Measurements from ENCODE around the gene TOR1B. TPM values are rescaled to one million over a fixed set of nuclear protein-coding genes. Genes with fewer than 3 reads are reported as not detected.

Gene TOR1B
- total RNA-seq, 1 experiment from 2014 or later, result 18.8 TPM

DNA sequence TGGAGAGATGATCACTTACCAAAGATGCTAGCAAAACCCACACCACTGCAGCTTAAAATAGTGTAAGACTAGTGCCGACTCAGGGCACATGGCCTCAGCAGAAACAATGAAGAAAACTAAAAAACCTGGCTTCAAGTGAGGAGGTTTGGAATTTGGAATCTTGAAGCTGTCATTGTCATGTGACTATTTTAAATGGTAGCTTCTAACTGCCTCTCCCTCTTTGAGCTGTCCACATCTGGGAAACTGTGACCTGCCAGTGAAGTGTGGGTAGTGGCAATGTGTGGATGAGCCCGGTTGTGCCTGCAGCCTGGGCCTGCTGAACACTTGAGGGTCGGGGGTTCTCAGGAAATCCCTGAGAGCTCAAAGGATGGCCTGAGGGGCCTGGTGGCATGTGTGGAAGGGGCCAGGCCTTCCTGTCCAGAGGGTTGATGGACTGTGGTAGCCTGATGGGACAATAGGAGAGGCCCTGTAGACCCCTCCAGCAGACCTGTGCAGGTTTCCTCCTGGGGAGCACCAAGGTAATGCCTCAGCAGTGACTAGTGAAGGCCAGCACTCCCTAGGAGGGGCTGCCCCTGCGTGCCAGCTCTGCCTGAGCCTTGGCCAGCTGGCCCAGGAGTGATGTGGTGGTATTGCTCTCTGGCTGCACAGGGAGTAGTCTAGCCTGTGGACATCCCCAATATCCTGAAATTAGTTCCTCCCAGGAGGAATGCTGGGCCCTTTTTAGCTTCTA lies 45.9 kb downstream of the TOR1B start (continued):
- TF ChIP-seq, protein P1, sequence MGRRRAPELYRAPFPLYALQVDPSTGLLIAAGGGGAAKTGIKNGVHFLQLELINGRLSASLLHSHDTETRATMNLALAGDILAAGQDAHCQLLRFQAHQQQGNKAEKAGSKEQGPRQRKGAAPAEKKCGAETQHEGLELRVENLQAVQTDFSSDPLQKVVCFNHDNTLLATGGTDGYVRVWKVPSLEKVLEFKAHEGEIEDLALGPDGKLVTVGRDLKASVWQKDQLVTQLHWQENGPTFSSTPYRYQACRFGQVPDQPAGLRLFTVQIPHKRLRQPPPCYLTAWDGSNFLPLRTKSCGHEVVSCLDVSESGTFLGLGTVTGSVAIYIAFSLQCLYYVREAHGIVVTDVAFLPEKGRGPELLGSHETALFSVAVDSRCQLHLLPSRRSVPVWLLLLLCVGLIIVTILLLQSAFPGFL (CRISPR knock-in tag; IDR thresholded peaks at IDR 0.05; ENCODE audit: borderline replicate concordance), result no peak

GRCh38 chr9:129849901-129850300 lies 46.9 kb downstream of the TOR1B start:
- H3K4me3 Mint-ChIP-seq, result no peak overlapping the region
- H3K9me3 Mint-ChIP-seq, result no peaks in the 10 kb centered on the region
- no peaks in the 10 kb centered on the region for H3K27me3 Mint-ChIP-seq (ENCODE audit: low read depth)
- DNase-seq (ENCODE audit: low spot score) (no peak), ATAC-seq (no peak)
- H3K36me3 Mint-ChIP-seq, result peaks cover 19% of the 10 kb centered on the region
- H3K4me1 Mint-ChIP-seq, result no peaks in the 10 kb centered on the region
- POLR2A ChIA-PET, result no interaction called here
- H3K27ac Mint-ChIP-seq, result no peak overlapping the region
- no peak for TF ChIP-seq ARID4B (CRISPR knock-in tag; IDR thresholded peaks at IDR 0.05; ENCODE audit: borderline replicate concordance)
- TF ChIP-seq TP53 (CRISPR knock-in tag; IDR thresholded peaks at IDR 0.05), result no peak
- TF ChIP-seq MYBL2 (CRISPR knock-in tag; IDR thresholded peaks at IDR 0.05), result no peak
- TF ChIP-seq OVOL2 (CRISPR knock-in tag; IDR thresholded peaks at IDR 0.05; ENCODE audit: borderline replicate concordance), result no peak
- no peak for TF ChIP-seq ZNF671 (CRISPR knock-in tag; IDR thresholded peaks at IDR 0.05)
- TF ChIP-seq ZBTB21 (CRISPR knock-in tag; IDR thresholded peaks at IDR 0.05; ENCODE audit: borderline replicate concordance), result no peak
- TF ChIP-seq STAT6 (CRISPR knock-in tag; conservative IDR thresholded peaks at IDR 0.05; ENCODE audit: low read depth), result no peak
- no peak for TF ChIP-seq RORB (CRISPR knock-in tag; IDR thresholded peaks at IDR 0.05)
- TF ChIP-seq ZMAT4 (CRISPR knock-in tag; IDR thresholded peaks at IDR 0.05), result no peak
- TF ChIP-seq NFYB (CRISPR knock-in tag; conservative IDR thresholded peaks at IDR 0.05; ENCODE audit: low read depth), result no peak
- TF ChIP-seq, protein P2, sequence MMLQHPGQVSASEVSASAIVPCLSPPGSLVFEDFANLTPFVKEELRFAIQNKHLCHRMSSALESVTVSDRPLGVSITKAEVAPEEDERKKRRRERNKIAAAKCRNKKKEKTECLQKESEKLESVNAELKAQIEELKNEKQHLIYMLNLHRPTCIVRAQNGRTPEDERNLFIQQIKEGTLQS (CRISPR knock-in tag; conservative IDR thresholded peaks at IDR 0.05), result no peak
- TF ChIP-seq, protein P3, sequence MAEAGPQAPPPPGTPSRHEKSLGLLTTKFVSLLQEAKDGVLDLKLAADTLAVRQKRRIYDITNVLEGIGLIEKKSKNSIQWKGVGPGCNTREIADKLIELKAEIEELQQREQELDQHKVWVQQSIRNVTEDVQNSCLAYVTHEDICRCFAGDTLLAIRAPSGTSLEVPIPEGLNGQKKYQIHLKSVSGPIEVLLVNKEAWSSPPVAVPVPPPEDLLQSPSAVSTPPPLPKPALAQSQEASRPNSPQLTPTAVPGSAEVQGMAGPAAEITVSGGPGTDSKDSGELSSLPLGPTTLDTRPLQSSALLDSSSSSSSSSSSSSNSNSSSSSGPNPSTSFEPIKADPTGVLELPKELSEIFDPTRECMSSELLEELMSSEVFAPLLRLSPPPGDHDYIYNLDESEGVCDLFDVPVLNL (CRISPR knock-in tag; IDR thresholded peaks at IDR 0.05; ENCODE audit: borderline replicate concordance, low read depth), result no peak
- CTCF ChIA-PET, result no interaction called here
